ENCODE data around the gene LRRC55.

DNA sequence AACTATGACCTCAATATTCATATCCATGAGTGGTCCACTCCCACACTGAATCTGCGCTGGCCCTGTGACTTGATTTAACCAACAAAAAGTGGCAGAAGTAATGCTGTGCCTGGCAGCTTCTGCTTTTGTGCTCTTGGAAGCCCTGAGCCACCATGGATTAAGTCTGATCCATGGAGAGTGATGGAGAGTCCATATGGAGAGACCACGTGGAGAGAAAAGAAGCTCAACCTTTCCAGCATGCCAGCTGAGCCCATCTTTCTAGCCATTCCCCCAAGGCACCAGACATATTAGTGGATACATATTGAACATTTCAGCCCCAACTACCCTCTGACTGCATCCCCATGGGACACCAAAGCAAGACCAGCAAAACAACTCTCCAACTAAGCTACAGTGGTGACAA, 16.0 kb downstream of the LRRC55 start:
- TF ChIP-seq SIN3A (IDR thresholded peaks at IDR 0.05; ENCODE audit: borderline replicate concordance, insufficient read depth, low read depth, low read length): no peak
- TF ChIP-seq POLR2AphosphoS5 (IDR thresholded peaks at IDR 0.05; ENCODE audit: low read depth, low read length): no peak
